Measurements from ENCODE around the gene ORM2. TPM values are rescaled to one million over a fixed set of nuclear protein-coding genes. Genes with fewer than 3 reads are reported as not detected.
A peak's percentile ranks its signal among the peaks of the same experiment; 100 is the strongest.

Gene ORM2
- total RNA-seq, 1 experiment from 2014 or later: not detected

- no peak for DNase-seq (ENCODE audit: extremely low read depth, low read depth)
These were observed 16.5 kb downstream of the ORM2 start for GRCh38 chr9:114346146-114346545.

- no peak for DNase-seq (ENCODE audit: extremely low read depth, low read depth)
These were observed 18.0 kb downstream of the ORM2 start for GRCh38 chr9:114347675-114348074.

- no peak for DNase-seq (ENCODE audit: extremely low read depth, low read depth)
These were observed 18.7 kb downstream of the ORM2 start for GRCh38 chr9:114348261-114348905.

- DNase-seq (ENCODE audit: extremely low read depth, low read depth): peak; percentile 72
These were observed 19.3 kb downstream of the ORM2 start for GRCh38 chr9:114348906-114349482.

- DNase-seq (ENCODE audit: extremely low read depth, low read depth): no peak
These were observed 20.2 kb downstream of the ORM2 start for GRCh38 chr9:114349713-114350480.

- DNase-seq (ENCODE audit: extremely low read depth, low read depth): no peak
These were observed 21.1 kb downstream of the ORM2 start for GRCh38 chr9:114350636-114351401.

GRCh38 chr9:114351932-114352331 is 22.3 kb downstream of the ORM2 start:
- DNase-seq (ENCODE audit: extremely low read depth, low read depth): no peak

- no peak for DNase-seq (ENCODE audit: extremely low read depth, low read depth)
These were observed 26.2 kb downstream of the ORM2 start for GRCh38 chr9:114355821-114356220.

- DNase-seq (ENCODE audit: extremely low read depth, low read depth): no peak
These were observed 27.1 kb downstream of the ORM2 start for GRCh38 chr9:114356792-114357191.

- no peak for DNase-seq (ENCODE audit: extremely low read depth, low read depth)
These were observed 27.7 kb downstream of the ORM2 start for GRCh38 chr9:114357360-114357759.

- no peak for DNase-seq (ENCODE audit: extremely low read depth, low read depth)
These were observed 28.3 kb downstream of the ORM2 start for GRCh38 chr9:114357911-114358328.

GRCh38 chr9:114359801-114360200 is 30.1 kb downstream of the ORM2 start:
- DNase-seq (ENCODE audit: extremely low read depth, low read depth): no peak

- no peak for DNase-seq (ENCODE audit: extremely low read depth, low read depth)
These were observed 31.9 kb downstream of the ORM2 start for GRCh38 chr9:114361542-114361941.

GRCh38 chr9:114362394-114362793 is 32.7 kb downstream of the ORM2 start:
- DNase-seq (ENCODE audit: extremely low read depth, low read depth): no peak

- DNase-seq (ENCODE audit: extremely low read depth, low read depth): no peak
These were observed 33.8 kb downstream of the ORM2 start for GRCh38 chr9:114363424-114363823.

GRCh38 chr9:114364134-114365041 is 34.7 kb downstream of the ORM2 start:
- no peak for DNase-seq (ENCODE audit: extremely low read depth, low read depth)

GRCh38 chr9:114365194-114365593 is 35.5 kb downstream of the ORM2 start:
- DNase-seq (ENCODE audit: extremely low read depth, low read depth): no peak

GRCh38 chr9:114366334-114367128 is 36.9 kb downstream of the ORM2 start:
- DNase-seq (ENCODE audit: extremely low read depth, low read depth): no peak

- DNase-seq (ENCODE audit: extremely low read depth, low read depth): no peak
These were observed 37.7 kb downstream of the ORM2 start for GRCh38 chr9:114367366-114367765.
